HepG2 (cell line): ENCODE data around the gene BICRAL. TPM values are rescaled to one million over a fixed set of nuclear protein-coding genes. Genes with fewer than 3 reads are reported as not detected.

Experiments used
- CEBPB ChIP-seq: IDR thresholded peaks from 2 replicates; pipeline ENCODE4 v1.6.1; 2011; ENCODE audit warnings: low read depth, low read length, improper control_type of control experiment, borderline replicate concordance
- DMAP1 ChIP-seq: IDR thresholded peaks from 2 replicates; pipeline ENCODE4 v1.6.1; 2016
- ETV5 ChIP-seq: IDR thresholded peaks from 2 replicates; pipeline ENCODE4 v1.6.1; 2018; ENCODE audit warnings: missing biosample characterization, missing genetic modification reagents, inconsistent platforms, borderline replicate concordance
- JUNB ChIP-seq: sonication (generic); formaldehyde crosslinking; IDR thresholded peaks from 2 replicates; pipeline ENCODE4 v1.8.0; 2022; ENCODE audit warnings: missing genetic modification reagents, mild to moderate bottlenecking, borderline replicate concordance
- KLF11 ChIP-seq: IDR thresholded peaks from 2 replicates; pipeline ENCODE4 v1.6.1; 2016; ENCODE audit warnings: missing compliant biosample characterization
- KLF16 ChIP-seq, 2 experiments: sonication (generic) in 1 of 2; formaldehyde crosslinking in 1 of 2; IDR thresholded peaks; 2 replicates each; pipeline versions ENCODE4 v1.6.1 to v1.8.0; 2016 to 2023; ENCODE audit warnings: missing genetic modification reagents in 2 of 2, missing compliant biosample characterization in 1 of 2
- MEIS2 ChIP-seq: sonication (generic); formaldehyde crosslinking; IDR thresholded peaks from 2 replicates; pipeline ENCODE4 v1.9.0; 2021; ENCODE audit warnings: mild to moderate bottlenecking, missing genetic modification reagents
- MYPOP ChIP-seq: sonication (generic); formaldehyde crosslinking; IDR thresholded peaks from 2 replicates; pipeline ENCODE4 v1.8.1; 2023; ENCODE audit warnings: mild to moderate bottlenecking, moderate library complexity, missing genetic modification reagents
- NCOA2 ChIP-seq: sonication (generic); formaldehyde crosslinking; IDR thresholded peaks from 2 replicates; pipeline ENCODE4 v1.8.0; 2022; ENCODE audit warnings: inconsistent platforms
- NR2F2 ChIP-seq: IDR thresholded peaks from 2 replicates; pipeline ENCODE4 v1.6.1; 2012; ENCODE audit warnings: low read depth, inconsistent platforms, borderline replicate concordance
- TEAD2 ChIP-seq: sonication (generic); formaldehyde crosslinking; IDR thresholded peaks from 2 replicates; pipeline ENCODE4 v1.9.0; 2021; ENCODE audit warnings: missing genetic modification reagents
- ZFAT ChIP-seq: sonication (generic); formaldehyde crosslinking; conservative IDR thresholded peaks from 2 replicates; pipeline ENCODE4 v1.8.1; 2023; ENCODE audit warnings: missing genetic modification reagents, inconsistent platforms
- ZFY ChIP-seq: sonication (generic); formaldehyde crosslinking; IDR thresholded peaks from 2 replicates; pipeline ENCODE4 v1.4.0; 2020; ENCODE audit warnings: missing genetic modification reagents
- ZNF337 ChIP-seq: sonication (generic); formaldehyde crosslinking; IDR thresholded peaks from 2 replicates; pipeline ENCODE4 v1.5.1; 2020; ENCODE audit warnings: missing genetic modification reagents, low read depth, mild to moderate bottlenecking, borderline replicate concordance
- ZNF749 ChIP-seq: sonication (generic); formaldehyde crosslinking; IDR thresholded peaks from 2 replicates; pipeline ENCODE4 v1.8.0; 2022; ENCODE audit warnings: mild to moderate bottlenecking, missing genetic modification reagents, moderate library complexity, borderline replicate concordance
- polyA plus RNA-seq, 8 experiments: library from polyadenylated mRNA; depleted of rRNA in 3 of 8; stranded (reverse) in 7 of 8; unstranded in 1 of 8; fragments of >200 nt; fragmentation: Illumina TruSeq in 4 of 8; extraction: Trizol in 4 of 8; gene quantifications; 2 replicates each; pipeline versions ENCODE4 v1.2.1 to v1.2.3, GENCODE V29; 2011 to 2016; ENCODE audit warnings: low read depth in 4 of 8, missing spikeins in 1 of 8, mixed read lengths in 1 of 8; ENCODE audit not compliant: insufficient read depth in 1 of 8
- total RNA-seq, 5 experiments: library from RNA; depleted of rRNA; stranded (reverse); fragments of >200 nt; fragmentation: Illumina TruSeq; extraction: Trizol; gene quantifications; 2 replicates each; pipeline ENCODE4 v1.2.3, GENCODE V29; 2016; ENCODE audit warnings: low read depth in 1 of 5
- TF ChIP-seq, protein P1 (sequence below), 2 experiments: sonication (generic) in 1 of 2; formaldehyde crosslinking in 1 of 2; IDR thresholded peaks; 2 replicates each; pipeline versions ENCODE4 v1.5.1 to v1.6.1; 2011 to 2020; ENCODE audit warnings: borderline replicate concordance in 1 of 2, low read depth in 1 of 2, low read length in 1 of 2, mild to moderate bottlenecking in 1 of 2, missing genetic modification reagents in 1 of 2, moderate library complexity in 1 of 2
- TF ChIP-seq, protein P2 (sequence below): sonication (generic); formaldehyde crosslinking; conservative IDR thresholded peaks from 2 replicates; pipeline ENCODE4 v1.8.1; 2023; ENCODE audit warnings: missing genetic modification reagents
- TF ChIP-seq, protein P3 (sequence below): sonication (generic); formaldehyde crosslinking; IDR thresholded peaks from 2 replicates; pipeline ENCODE4 v1.5.0; 2020; ENCODE audit warnings: missing genetic modification reagents
- TF ChIP-seq, protein P4 (sequence below): sonication (generic); formaldehyde crosslinking; IDR thresholded peaks from 2 replicates; pipeline ENCODE4 v1.8.1; 2023; ENCODE audit warnings: mild to moderate bottlenecking, missing genetic modification reagents

The BICRAL gene
- total and polyA plus RNA-seq, 2 of the 13 experiments (the other 11 are each of a cell fraction or from before 2014, with no cell fraction given): 5.0 to 13.5 TPM

DNA sequence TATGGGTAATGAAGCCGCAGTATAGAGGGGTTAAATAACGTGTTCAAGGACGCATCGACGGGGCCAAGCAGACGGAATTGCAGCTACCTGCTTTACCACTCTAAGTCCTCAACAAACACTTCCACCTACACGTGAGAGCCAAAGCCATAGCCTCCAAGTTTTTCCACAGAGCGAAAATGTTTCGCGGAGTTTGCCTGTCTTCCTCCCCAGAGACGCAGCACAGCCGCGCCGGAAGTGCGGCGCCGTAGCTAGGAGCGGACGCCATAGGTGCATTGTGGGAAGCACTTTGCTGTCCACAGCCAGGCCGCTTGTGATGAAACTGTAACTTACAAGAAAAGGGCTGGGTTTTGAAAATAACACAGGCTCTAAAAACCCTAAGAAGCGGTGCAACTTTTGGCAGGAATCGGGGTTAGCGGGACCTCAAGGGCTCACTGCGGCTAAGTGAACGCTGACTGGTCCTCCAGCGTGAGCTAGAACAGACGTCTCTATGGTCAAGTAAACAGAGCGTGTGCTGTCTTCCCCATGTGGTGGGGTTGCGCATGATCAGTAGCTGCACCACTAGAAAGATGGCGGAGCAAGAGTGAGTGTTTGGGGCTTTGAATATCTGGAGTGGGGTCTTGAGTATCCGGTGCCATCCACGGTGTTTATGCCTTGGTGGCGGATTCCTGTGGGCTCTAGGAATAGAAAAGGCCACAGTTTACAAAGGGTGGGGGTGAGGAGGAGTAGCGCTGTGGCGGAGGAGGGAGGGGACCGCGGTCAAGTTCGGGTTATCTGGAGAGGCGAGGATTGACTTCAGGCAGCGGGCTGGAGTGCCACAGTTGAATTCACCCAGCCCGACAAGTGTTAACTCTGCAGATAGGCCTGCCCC is 97.8 kb downstream of the BICRAL start, which contains the start of gene RPL7L1 (continued):
- TF ChIP-seq ZNF749 (CRISPR knock-in tag): no peak
- TF ChIP-seq, protein P1, sequence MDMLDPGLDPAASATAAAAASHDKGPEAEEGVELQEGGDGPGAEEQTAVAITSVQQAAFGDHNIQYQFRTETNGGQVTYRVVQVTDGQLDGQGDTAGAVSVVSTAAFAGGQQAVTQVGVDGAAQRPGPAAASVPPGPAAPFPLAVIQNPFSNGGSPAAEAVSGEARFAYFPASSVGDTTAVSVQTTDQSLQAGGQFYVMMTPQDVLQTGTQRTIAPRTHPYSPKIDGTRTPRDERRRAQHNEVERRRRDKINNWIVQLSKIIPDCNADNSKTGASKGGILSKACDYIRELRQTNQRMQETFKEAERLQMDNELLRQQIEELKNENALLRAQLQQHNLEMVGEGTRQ (IDR thresholded peaks at IDR 0.05; ENCODE audit: low read depth, low read length): peak; percentile 67
- TF ChIP-seq, protein P1 (CRISPR knock-in tag; IDR thresholded peaks at IDR 0.05; ENCODE audit: borderline replicate concordance): peak; percentile 61; the same call in 1 of the 2 replicates
- TF ChIP-seq JUNB (CRISPR knock-in tag): no peak
- 0 out of 2 replicates have a peak, but pooled peaks have one; percentile 62 for TF ChIP-seq NR2F2
- TF ChIP-seq ETV5 (CRISPR knock-in tag): peak; percentile 86
- peak; percentile 91 for TF ChIP-seq ZFAT
- TF ChIP-seq, protein P2, sequence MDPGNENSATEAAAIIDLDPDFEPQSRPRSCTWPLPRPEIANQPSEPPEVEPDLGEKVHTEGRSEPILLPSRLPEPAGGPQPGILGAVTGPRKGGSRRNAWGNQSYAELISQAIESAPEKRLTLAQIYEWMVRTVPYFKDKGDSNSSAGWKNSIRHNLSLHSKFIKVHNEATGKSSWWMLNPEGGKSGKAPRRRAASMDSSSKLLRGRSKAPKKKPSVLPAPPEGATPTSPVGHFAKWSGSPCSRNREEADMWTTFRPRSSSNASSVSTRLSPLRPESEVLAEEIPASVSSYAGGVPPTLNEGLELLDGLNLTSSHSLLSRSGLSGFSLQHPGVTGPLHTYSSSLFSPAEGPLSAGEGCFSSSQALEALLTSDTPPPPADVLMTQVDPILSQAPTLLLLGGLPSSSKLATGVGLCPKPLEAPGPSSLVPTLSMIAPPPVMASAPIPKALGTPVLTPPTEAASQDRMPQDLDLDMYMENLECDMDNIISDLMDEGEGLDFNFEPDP: 0 out of 2 replicates have a peak, but pooled peaks have one; percentile 47
- TF ChIP-seq, protein P3, sequence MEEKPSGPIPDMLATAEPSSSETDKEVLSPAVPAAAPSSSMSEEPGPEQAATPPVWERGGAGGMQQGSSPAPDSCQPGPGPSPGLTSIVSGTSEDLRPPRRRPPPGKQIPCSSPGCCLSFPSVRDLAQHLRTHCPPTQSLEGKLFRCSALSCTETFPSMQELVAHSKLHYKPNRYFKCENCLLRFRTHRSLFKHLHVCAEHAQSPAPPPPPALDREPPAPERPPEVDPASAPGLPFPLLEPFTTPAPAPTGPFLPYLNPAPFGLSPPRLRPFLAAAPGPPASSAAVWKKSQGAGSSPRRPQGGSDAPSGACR: no peak
- TF ChIP-seq CEBPB: no peak
- TF ChIP-seq KLF11 (CRISPR knock-in tag): peak; percentile 88; the same call in 1 of the 2 replicates
- no peak for TF ChIP-seq MYPOP (CRISPR knock-in tag)
- peak; percentile 85; the same call in 1 of the 2 replicates for TF ChIP-seq ZNF337 (CRISPR knock-in tag)
- no peak; the same call in 1 of the 2 replicates for TF ChIP-seq TEAD2 (CRISPR knock-in tag)
- peak; percentile 46 for TF ChIP-seq MEIS2 (CRISPR knock-in tag)
- peak in 1 of 2 experiments; percentile 94; a peak in 2 of 4 replicates for TF ChIP-seq KLF16 (CRISPR knock-in tag; IDR thresholded peaks at IDR 0.05)
- TF ChIP-seq, protein P4, sequence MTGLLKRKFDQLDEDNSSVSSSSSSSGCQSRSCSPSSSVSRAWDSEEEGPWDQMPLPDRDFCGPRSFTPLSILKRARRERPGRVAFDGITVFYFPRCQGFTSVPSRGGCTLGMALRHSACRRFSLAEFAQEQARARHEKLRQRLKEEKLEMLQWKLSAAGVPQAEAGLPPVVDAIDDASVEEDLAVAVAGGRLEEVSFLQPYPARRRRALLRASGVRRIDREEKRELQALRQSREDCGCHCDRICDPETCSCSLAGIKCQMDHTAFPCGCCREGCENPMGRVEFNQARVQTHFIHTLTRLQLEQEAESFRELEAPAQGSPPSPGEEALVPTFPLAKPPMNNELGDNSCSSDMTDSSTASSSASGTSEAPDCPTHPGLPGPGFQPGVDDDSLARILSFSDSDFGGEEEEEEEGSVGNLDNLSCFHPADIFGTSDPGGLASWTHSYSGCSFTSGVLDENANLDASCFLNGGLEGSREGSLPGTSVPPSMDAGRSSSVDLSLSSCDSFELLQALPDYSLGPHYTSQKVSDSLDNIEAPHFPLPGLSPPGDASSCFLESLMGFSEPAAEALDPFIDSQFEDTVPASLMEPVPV (CRISPR knock-in tag): no peak
- TF ChIP-seq DMAP1 (CRISPR knock-in tag): peak; percentile 100
- peak; percentile 97 for TF ChIP-seq ZFY
- TF ChIP-seq NCOA2 (CRISPR knock-in tag): peak; percentile 31; the same call in 1 of the 2 replicates
